ENCODE measurements around the gene THRA.
"Not testable (repeated sequence)": the region's sequence is repeated elsewhere in the genome, so short reads cannot be mapped to it uniquely, and the experiment has no call there.

The THRA gene

DNA sequence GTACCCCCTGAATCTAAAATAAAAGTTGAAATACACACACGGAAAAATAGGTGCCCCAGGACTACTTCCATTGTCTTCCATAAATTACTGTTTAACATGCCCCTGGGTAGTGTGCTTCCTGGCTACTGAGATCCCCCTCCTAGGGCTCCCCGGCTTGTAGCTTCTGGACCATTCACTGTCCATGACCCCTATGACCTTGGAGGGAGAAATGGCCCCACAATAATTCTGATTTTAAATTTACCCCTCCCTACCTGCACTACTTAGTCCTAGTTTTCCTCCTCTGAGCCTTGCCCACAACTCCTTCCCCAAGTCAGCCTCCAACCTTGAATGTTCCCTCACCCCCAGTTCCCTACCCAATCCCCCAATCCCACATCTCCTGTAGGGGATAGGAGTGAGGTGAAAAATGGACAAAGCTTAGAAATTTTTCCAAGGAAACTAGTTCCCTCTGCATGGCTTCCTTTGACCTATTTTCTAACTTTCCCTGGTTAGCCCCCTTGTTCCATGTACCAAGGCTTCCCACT, 49.5 kb downstream of the THRA start:
- DNase-seq (ENCODE audit: low read depth in 1 of 2, low spot score in 1 of 2) = no peak

GRCh38 chr17:40112718-40113109, 49.9 kb downstream of the THRA start:
- no peak for DNase-seq (ENCODE audit: low read depth in 1 of 2, low spot score in 1 of 2)

GRCh38 chr17:40113110-40113906, 50.5 kb downstream of the THRA start:
- peak; percentile 75 to 94 for DNase-seq (ENCODE audit: low read depth in 1 of 2, low spot score in 1 of 2)

- no peak for DNase-seq (ENCODE audit: low read depth in 1 of 2, low spot score in 1 of 2)
These were observed 51.1 kb downstream of the THRA start for GRCh38 chr17:40113907-40114245.

DNA sequence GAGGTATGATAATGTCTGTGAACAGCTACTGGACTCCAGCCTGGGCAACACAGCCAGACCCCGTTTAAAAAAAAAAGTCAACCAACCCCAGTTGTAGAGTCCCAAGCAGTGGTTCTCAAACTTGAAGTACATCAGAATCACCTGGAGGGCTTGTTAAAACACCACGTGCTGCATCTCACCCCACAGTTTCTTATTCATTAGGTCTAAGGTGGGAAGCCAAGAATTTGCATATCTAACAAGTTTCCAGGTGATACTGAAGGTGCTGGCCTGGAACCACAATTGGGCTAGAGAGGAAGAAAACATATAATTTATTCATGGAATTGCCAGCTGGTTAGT, 52.3 kb downstream of the THRA start:
- DNase-seq (ENCODE audit: low read depth in 1 of 2, low spot score in 1 of 2) = no peak

DNA sequence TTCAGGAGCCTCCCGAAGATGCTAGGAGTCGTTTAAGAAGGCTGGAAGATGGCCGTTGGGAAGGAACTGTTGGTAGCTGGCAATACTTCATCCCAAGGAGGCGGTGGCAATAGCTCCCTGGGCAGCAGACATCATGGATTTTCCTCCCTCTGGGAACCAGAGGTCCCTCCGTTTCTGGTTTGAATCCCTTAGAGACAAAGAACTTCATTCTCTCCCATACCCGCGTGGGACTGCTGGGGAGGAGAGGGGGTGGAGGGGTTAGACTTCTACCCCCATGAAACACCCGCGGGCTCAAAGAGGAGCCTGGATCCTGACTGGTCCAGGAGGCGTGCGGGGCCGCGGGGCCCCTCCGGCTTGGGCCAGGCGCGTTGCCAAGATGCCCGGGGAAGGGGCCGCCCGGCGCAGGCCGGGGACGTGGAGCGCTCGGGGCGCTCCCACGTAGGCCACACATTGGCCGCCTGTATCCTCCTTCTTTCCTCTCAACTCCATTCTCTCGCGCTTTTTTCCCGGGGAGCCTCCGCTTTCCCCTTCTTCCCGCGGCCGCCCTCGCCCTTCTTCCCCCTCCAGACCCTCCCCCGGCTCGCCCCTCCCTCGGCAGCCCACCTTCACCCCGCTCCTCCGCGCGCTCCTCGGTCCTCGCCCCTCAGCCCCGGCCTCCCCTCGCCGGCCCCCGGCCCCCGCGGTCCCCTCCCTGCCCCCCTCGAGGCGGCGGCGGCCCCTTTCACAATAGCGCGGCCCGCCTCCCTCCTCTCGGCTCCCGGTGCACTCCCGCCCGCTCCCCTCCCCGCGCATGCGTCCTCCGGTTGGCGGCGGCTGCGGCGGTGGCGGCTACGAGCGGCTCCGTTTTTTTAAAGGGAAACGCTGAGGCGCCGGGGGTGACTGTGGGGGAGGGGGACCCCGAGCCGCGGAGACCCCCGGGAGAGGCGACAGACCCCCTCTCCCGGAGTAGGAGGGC, 58.7 kb downstream of the THRA start, which contains the start of gene MSL1:
MSL1 (plus strand) TSS at position 791 of the 955 bp plus-strand sequence. CDS start 642 bp downstream, outside the sequence.
- peak; percentile 77 to 79 for DNase-seq (ENCODE audit: low read depth in 1 of 2, low spot score in 1 of 2)

- DNase-seq (ENCODE audit: low read depth in 1 of 2, low spot score in 1 of 2) = no peak
These were observed 59.6 kb downstream of the THRA start for GRCh38 chr17:40122136-40122998.

GRCh38 chr17:40122999-40123810, 60.4 kb downstream of the THRA start:
- peak; percentile 34 to 40 for DNase-seq (ENCODE audit: low read depth in 1 of 2, low spot score in 1 of 2)

DNA sequence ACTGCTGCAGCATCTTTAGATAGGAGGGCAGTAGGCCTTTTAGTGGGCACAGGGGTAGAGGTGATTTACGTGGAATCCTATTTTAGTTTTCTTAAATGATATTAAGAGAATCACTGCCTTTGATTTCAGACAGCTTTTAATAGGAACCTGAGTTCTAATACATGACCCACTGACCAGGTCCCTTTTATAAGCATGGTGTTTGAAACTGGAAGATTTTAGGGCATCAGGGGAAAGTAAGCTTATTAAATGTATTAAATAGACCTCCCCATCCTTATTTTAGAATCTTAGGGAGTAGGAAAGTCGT, 61.0 kb downstream of the THRA start:
- DNase-seq (ENCODE audit: low read depth in 1 of 2, low spot score in 1 of 2) = no peak

DNA sequence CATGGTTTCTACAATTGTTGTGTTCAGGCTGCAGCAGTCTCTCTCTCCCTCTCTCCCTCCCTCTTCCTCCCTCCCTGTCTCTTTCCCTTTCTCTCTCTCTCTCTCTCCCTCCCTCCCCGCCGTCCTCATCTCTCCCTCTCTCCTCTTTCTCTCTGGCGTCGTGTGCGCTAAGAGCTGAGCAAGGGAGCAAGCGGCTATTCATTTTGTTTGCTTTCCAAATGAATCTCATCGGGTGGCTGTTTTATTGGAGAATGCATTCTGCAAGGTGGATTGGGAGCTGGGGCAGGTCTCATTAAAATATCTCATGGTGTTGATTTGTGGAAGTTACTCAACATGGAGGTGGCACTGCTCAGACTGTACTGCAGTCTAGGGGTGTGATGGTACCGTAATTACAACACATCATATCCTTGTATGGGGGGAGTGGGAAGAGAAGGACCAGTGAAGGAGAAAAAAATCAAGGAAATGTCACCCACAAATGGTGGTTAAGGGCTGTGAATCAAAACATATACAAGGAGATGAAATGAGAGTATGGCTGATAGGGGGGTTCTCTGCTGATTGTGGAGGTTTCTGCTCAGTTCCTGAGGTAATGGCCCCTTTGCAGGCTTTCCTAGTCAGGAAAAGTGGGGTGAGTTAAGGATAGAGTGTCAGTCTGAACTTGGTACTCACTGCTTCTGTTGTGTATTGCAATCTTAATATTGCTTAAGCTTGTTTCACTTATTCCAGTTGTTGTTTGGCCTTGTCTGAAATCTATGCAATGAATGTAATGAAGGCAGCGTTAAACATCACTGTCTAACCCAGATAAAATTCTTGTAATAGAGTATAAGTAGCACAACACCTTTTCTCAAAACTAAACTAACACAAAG, 61.7 kb downstream of the THRA start:
- DNase-seq (ENCODE audit: low read depth in 1 of 2, low spot score in 1 of 2) = no peak

DNA sequence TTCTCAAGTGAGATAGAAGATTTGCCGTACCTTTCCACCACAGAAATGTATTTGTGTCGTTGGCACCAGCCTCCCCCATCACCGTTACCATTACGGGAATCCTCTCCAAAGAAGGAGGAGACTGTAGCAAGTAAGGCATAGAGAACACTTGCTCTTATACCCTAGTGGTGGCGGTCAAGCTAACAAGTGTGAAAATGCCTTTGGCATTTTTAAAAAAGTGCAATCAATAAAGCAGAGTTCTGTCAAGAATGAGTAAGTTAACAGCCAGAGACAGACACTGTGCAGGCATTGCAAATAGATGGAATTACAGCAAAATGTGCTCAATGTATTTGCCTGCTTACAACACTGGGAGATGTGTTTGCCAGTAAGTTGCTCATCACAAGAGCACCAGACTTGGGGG, 66.7 kb downstream of the THRA start:
- no peak for DNase-seq (ENCODE audit: low read depth in 1 of 2, low spot score in 1 of 2)

DNA sequence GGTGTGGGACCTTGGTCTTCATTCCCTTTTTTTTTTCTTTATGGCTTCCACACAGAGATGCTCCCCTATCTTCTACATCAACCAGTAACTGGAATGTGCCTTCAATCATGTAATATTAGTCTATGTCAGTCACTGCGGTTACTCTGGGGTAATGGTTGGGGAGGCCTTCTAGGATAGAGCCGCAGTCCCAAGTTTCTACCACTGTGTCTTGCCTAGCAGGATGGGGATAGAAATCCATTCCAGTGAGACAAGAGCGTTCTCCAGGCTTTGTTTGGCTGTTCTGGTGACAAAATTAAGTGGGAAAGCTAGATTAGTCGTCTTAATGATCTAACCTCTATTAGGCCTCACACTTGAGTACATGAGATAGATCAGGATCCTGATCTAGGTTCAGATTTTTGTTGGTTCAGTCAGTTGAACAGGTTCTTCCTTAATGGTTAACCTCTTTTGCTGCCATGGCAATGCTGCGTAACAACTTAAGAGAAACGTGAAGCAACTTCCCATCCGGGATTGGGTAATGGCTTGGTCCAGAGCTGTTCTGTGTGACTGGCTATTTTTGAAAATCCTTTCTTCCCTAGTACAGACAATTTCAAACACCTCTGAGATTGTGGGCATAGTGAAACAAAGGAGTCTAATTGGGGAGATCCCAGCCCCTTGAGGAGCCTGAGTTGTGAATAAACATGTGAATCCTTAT, 67.7 kb downstream of the THRA start:
- no peak for DNase-seq (ENCODE audit: low read depth in 1 of 2, low spot score in 1 of 2)

DNA sequence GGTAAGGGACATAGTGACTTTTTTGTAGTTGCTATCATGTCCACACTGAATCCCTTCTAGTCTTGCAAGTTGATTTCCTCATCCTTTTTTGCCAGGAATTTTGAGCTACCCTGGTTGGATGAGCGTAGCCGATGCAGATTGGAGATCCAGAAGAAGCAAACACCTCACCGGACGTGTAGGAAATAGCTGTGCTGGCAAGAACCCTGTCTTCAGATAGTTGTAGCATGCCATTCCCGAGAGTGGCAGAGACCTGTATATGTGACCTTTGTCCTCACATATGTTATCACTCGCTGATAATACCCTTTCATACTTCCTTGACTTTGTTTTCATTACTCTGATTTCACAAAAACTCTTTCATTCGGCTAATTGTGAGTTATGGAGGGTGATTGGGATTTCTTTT, 71.4 kb downstream of the THRA start:
- DNase-seq (ENCODE audit: low read depth in 1 of 2, low spot score in 1 of 2) = no peak

GRCh38 chr17:40135817-40136216, 73.1 kb downstream of the THRA start:
- DNase-seq (ENCODE audit: low read depth in 1 of 2, low spot score in 1 of 2) = no peak

- DNase-seq (ENCODE audit: low read depth in 1 of 2, low spot score in 1 of 2) = no peak
These were observed 76.8 kb downstream of the THRA start for GRCh38 chr17:40139566-40140058.

DNA sequence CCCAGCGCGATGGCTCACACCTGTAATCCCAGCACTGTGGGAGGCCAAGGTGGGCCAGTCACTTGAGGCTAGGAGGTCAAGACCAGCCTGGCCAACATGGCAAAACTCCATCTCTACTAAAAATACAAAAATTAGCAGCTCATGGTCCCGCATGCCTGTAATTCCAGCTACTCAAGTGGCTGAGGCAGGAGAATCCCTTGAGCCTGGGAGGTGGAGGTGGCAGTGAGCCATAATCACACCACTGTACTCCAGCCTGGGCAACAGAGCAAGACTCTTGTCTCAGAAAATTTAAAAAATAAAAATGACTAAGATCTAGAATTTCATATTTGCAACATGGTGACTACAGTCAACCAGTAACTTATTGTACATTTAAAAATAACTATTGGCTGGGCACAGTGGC, 80.4 kb downstream of the THRA start:
- DNase-seq (ENCODE audit: low read depth in 1 of 2, low spot score in 1 of 2) = not testable (repeated sequence)

Data from activated CD4-positive, alpha-beta T cell treated with anti-CD3 and anti-CD28 coated beads, Interleukin-2, amount 50 U/mL, for 24 hours (primary cell).